Measurements from ENCODE around the gene PATZ1. TPM values are rescaled to one million over a fixed set of nuclear protein-coding genes. Genes with fewer than 3 reads are reported as not detected.

The PATZ1 gene
- total and polyA plus RNA-seq, 2 of the 8 experiments (the other 6 are each of a cell fraction or from before 2014, with no cell fraction given) = 62.1 to 70.9 TPM

- no peak for TF ChIP-seq CHD7 (IDR thresholded peaks at IDR 0.05; ENCODE audit: insufficient replicate concordance, low read length)
- peak; percentile 56 for TF ChIP-seq E2F6 (IDR thresholded peaks at IDR 0.05)
- no peak for TF ChIP-seq CHD1 (IDR thresholded peaks at IDR 0.05; ENCODE audit: low read depth, low read length)
- TF ChIP-seq POLR2AphosphoS5 (IDR thresholded peaks at IDR 0.05; ENCODE audit: low read depth, low read length) = peak; percentile 34
- TF ChIP-seq TAF1 (IDR thresholded peaks at IDR 0.05; ENCODE audit: low read depth, low read length) = peak; percentile 91
- peak; percentile 77 for TF ChIP-seq TAF7 (optimal IDR thresholded peaks at IDR 0.05; ENCODE audit: borderline replicate concordance, low read depth, low read length)
These were observed 553 bp downstream of the PATZ1 start (continued) for GRCh38 chr22:31345331-31346254.
